GM13976 (cell line): ENCODE measurements around the gene FAN1.

Experiments used
- DNase-seq: peaks from one replicate; pipeline ENCODE4 v3.0.0; 2012; ENCODE audit warnings: low spot score
- CTCF ChIP-seq: IDR thresholded peaks from 2 replicates; pipeline ENCODE4 v1.5.1; 2012; ENCODE audit warnings: borderline replicate concordance, mild to moderate bottlenecking; ENCODE audit not compliant: insufficient read depth; ENCODE audit errors: extremely low read depth, missing control alignments, control extremely low read depth
- in situ Hi-C: fragments of 300-500 bp; cut with MboI; formaldehyde crosslinking; loops from one replicate; pipeline ENCODE4 v1.12.0; 2022; ENCODE audit warnings: low sequenced_read_pairs, mixed read lengths, inconsistent platforms; ENCODE audit not compliant: unreplicated experiment

FAN1 gene

DNA sequence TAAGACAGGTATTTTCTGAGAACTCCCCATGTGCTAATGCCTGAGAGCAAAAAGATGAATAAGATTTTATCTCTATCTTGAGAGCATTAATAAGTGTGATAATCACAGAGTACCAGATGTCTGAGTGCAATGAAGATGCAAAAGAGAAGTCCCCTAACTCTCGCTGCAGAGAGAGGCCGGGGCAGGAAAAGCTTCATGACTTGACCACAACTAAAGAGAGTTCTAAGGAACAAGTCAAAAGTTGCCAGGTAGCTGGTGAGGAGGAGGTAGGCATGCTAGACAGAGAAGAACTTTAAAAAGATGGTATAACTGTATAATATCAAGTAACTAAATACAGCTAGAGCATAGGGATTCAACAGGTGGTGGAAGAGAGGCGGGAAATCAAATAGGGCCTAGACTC is 58.9 kb downstream of the FAN1 start:
- TF ChIP-seq CTCF: no peak
- no peak for DNase-seq
- in situ Hi-C loops: no loop called here

DNA sequence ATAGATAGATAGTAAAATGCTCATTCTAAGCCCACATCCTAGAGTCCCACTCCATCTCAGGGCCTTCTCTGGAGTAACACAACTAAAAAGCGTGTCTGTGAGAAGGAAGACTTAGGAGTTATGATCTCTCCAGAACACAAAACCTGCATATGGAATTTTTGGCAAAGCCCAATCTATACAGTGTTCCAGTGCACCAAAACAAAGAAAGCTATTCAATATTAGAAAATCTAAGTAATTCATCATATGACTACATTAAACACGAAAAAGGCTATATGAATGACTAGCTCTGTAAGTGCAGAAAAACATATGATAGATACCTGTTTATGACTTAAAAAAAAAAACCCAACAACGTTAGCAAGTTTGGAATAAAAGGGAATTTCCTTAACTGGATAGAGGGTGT is 60.0 kb downstream of the FAN1 start:
- no peak for TF ChIP-seq CTCF
- in situ Hi-C loops: no loop called here
- no peak for DNase-seq

- in situ Hi-C loops: no loop called here
- TF ChIP-seq CTCF: no peak
- DNase-seq: no peak
These were observed 66.0 kb downstream of the FAN1 start for GRCh38 chr15:30969724-30970123.

- in situ Hi-C loops: no loop called here
- no peak for TF ChIP-seq CTCF
These were observed 69.7 kb downstream of the FAN1 start for GRCh38 chr15:30973379-30973778.

DNA sequence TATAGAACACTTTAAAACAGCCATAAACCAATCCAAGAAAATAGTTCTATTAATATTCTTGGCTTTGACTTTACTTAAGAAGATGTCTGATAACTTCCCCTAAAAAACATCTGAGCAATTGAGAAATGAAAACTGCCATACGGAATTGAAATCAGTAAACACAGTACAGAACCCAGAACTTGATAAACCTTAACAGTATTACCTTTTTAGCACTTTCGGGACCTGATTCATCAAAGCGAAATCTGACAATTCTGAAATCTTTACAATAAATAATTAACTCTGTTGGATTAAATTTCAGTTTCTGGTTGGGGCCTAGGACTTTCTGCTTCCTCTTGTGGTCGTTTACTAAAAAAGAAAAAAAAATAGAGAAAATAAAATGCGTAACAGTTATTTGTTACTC is 70.4 kb downstream of the FAN1 start:
- TF ChIP-seq CTCF: no peak
- no peak for DNase-seq
- in situ Hi-C loops: no loop called here

More at GRCh38 chr15:30973379-30973778, 69.7 kb downstream of the FAN1 start:
- no peak for DNase-seq

DNA sequence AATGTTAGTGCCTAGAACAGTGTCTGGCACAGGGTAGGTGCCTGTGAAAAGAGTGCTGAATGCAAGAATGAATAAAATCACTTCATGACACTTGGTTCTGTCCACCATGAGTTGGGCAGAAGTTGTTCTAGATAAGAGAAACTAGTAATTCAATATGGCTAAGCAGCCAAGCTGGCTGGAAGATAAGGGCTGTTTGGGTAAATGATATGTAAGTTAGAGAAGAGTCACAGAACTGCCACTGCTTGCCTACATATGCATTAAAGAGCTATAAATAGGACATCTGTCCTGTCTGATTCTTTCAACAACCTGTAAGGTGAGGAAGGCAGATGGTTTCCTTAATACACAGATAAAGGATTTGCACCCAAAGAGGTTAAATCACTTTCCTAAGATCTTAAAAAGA is 74.6 kb downstream of the FAN1 start:
- DNase-seq: no peak
- in situ Hi-C loops: no loop called here
- TF ChIP-seq CTCF: no peak

DNA sequence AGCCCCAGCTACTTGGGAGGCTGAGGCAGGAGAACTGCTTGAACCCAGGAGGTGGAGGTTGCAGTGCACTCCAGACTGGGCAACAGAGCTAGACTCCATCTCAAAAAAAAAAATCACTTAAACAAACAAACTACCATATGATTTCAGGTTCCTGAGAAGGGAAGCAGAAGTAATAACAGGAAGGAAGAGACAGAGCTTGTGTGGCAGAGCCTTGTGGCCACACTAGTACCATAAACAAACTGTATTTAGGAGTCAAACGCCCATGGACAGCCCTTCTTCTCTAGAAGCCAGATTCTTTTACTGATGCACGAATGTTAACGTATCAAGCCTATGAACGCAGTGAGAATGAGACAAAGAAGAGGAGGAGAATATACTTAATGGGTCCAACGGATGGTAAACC is 75.7 kb downstream of the FAN1 start:
- in situ Hi-C loops: no loop called here
- TF ChIP-seq CTCF: no peak
- DNase-seq: no peak
